ENCODE data around the gene FRRS1L.
A peak's percentile ranks its signal among the peaks of the same experiment; 100 is the strongest.

The FRRS1L gene

DNA sequence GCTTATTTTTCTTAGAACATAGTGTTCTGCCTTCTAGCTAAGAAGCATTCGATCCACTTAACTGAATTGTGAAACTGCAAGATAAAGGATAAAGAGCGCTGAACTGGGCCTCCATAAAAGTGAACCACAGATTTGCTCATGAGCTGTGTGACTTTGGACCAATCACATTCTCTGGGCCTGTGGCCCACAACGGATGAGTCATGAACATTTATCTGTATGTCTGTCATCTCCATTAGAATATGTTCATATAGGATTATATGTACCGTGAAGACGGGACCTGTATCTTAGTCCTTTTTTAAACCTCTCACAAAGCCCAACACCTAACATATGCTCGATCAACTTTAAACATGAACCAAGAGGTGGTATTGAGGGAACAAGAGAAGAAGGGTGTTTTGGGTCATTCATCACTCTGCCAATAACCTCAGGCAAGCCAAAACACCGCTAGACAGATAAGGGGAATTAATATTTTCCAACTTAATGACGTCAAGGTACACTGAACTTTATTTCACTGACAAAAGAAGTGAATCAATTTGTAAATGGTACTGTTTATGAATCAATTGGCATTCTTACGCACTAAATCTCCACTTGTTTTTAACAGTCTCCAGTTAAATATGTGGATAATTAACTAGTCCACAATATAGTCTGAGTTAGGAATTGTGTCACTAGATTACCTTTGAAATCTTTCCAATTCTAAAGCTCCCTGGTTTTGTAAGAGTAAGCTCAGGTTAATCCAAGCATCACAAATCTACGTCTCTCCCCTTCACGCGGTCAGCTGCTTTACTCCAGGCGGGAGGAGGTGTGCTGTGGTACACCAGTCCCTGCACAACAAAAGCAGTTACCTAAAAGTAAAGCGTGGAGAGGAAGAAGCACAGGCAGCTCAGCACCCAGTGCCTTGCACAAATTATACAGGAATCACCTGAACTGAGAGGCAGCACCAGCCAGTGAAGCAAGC lies 48.9 kb downstream of the FRRS1L start:
- peak overlapping the region; percentile 85 for H3K4me3 ChIP-seq (ENCODE audit: low read depth, low read length)
- no peak for DNase-seq (ENCODE audit: low read depth)
- TF ChIP-seq, protein P1, sequence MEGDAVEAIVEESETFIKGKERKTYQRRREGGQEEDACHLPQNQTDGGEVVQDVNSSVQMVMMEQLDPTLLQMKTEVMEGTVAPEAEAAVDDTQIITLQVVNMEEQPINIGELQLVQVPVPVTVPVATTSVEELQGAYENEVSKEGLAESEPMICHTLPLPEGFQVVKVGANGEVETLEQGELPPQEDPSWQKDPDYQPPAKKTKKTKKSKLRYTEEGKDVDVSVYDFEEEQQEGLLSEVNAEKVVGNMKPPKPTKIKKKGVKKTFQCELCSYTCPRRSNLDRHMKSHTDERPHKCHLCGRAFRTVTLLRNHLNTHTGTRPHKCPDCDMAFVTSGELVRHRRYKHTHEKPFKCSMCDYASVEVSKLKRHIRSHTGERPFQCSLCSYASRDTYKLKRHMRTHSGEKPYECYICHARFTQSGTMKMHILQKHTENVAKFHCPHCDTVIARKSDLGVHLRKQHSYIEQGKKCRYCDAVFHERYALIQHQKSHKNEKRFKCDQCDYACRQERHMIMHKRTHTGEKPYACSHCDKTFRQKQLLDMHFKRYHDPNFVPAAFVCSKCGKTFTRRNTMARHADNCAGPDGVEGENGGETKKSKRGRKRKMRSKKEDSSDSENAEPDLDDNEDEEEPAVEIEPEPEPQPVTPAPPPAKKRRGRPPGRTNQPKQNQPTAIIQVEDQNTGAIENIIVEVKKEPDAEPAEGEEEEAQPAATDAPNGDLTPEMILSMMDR (IDR thresholded peaks at IDR 0.05; ENCODE audit: control insufficient read depth, extremely low read depth, insufficient read depth) = no peak

DNA sequence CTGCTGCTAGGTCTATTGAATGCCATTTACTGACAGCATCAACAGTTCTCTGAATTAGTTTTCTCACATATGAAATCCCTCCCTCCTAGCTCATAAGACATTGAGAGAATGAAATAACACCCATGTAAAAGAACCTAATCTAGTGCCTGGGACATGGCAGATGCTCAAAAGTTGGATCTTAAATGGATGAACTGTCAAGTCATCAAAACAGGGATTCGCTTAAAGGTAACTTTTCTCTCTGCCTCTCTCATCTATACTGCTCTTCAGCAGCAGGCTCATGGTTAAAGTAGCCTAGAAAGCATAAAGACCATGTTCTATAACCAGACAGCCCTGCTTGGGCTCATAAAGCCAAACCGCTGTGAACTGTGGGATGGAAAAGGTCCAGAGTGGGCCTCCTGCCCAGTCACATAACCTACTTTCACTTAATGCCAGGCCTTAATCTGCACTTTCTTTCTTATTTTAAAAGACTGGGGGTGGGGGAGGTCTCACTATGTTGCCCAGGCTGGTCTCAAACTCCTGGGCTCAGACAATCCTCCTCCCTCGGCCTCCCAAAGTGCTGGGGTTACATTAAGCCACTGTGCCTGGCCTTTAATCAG lies 51.0 kb downstream of the FRRS1L start:
- TF ChIP-seq, protein P1 (IDR thresholded peaks at IDR 0.05; ENCODE audit: control insufficient read depth, extremely low read depth, insufficient read depth) = no peak
- no peak for DNase-seq (ENCODE audit: low read depth)
- no peak overlapping the region for H3K4me3 ChIP-seq (ENCODE audit: low read depth, low read length)

DNA sequence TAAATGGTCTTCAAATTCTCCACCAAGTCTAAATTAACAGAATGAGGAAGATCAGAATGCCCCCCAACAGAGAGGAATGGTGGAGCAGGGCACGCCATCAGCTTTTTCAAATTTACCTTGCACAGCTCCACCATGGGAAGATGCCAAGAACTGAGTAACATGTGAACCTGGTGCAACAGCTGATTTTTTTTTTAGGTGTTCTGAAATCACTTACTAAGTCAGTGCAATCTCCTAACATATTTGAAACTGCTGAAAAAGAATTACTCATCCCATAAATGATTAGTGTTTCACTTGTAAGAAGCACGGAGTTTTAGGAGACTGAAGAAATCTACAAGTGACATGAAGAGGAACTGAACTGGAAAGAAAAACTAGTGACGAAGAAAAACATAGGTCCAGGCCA lies 52.4 kb downstream of the FRRS1L start:
- TF ChIP-seq, protein P1 (IDR thresholded peaks at IDR 0.05; ENCODE audit: control insufficient read depth, extremely low read depth, insufficient read depth) = no peak
- H3K4me3 ChIP-seq (ENCODE audit: low read depth, low read length) = no peak overlapping the region
- DNase-seq (ENCODE audit: low read depth) = no peak

DNA sequence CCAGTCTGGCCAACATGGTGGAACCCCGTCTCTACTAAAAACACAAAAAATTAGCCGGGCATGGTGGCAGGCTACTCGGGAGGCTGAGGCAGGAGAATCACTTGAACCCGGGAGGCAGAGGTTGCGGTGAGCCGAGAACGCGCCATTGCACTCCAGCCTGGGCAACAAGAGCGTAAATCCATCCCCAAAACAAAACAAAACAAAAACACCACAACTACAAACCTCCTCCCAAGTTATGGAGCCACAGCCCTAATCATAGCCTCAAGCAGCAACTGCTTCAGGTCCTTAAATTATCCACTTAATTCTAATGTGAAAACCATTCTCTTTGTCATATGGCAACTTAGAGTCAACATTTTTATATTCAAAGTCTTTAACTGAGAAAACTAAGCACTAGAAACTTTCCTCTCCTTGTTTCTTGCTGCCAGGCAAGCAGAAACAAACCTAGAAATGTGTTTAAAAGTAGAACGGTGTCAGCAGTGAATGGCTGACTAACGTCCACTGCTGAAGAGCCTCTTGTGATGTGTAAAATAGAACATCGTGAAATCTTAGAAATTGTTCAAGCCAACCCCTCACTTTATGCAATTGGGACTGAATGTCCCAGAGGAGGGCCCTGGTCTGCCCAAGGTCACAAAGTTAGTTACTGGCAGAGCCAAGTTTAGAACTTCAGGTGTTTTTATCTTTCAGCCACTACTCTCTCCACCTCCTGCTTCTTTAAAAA lies 53.0 kb downstream of the FRRS1L start:
- no peak overlapping the region for H3K4me3 ChIP-seq (ENCODE audit: low read depth, low read length)
- DNase-seq (ENCODE audit: low read depth) = no peak
- TF ChIP-seq, protein P1 (IDR thresholded peaks at IDR 0.05; ENCODE audit: control insufficient read depth, extremely low read depth, insufficient read depth) = no peak

DNA sequence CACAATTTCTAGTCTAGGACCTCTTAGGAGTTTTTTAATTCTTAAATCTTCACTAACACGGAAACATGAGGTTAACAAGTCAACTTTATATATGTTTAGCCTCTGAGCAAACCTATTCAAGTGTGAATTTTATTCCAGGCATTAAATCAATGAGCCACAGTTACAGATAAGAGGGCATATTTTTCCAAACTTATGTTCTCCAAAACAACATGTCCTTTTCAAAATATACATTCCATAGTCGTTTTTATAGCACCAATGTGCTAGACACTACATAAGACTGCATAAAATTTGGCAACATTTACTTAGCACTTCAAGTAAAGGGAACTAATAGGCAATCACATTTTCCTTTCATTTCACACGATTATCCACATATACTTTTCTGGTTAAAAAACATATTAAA lies 53.8 kb downstream of the FRRS1L start:
- no peak overlapping the region for H3K4me3 ChIP-seq (ENCODE audit: low read depth, low read length)
- TF ChIP-seq, protein P1 (IDR thresholded peaks at IDR 0.05; ENCODE audit: control insufficient read depth, extremely low read depth, insufficient read depth) = no peak
- no peak for DNase-seq (ENCODE audit: low read depth)

DNA sequence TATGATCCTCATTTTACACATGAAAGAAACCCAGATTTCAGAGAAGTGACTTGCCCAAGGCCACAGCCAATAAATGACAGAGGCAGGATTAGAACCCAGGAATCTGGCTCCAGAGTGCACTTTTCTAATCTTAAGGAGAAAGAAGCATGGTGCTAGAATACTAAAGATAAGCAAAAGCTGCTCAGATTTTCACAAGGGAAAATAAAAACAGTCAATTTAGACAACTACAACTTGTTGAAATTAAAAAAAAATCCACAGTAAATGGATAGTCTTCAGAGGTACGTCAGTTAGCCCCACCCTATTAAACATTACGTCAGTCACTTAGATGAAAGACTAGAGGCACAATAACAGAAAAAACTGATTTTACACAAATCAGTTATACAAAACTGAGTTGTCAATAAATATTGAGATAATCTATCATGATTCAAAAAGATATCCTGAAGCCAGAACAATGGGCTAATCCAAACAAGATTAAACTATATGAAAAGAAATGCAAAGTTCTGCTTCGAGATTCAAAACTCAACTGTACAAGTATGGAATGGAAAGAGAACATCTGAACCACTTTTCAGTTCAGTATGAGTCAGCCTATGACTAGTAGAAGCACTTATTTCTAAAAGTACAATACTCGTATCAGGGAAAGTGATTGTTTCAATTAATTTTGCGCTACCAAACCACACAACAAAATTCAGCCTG lies 56.6 kb downstream of the FRRS1L start:
- no peak overlapping the region for H3K4me3 ChIP-seq (ENCODE audit: low read depth, low read length)
- TF ChIP-seq, protein P1 (IDR thresholded peaks at IDR 0.05; ENCODE audit: control insufficient read depth, extremely low read depth, insufficient read depth) = no peak
- DNase-seq (ENCODE audit: low read depth) = no peak

Data from LNCaP clone FGC (cell line).